ENCODE data around the gene SAG.
"Not testable (repeated sequence)": the region's sequence is repeated elsewhere in the genome, so short reads cannot be mapped to it uniquely, and the experiment has no call there.

Gene SAG

DNA sequence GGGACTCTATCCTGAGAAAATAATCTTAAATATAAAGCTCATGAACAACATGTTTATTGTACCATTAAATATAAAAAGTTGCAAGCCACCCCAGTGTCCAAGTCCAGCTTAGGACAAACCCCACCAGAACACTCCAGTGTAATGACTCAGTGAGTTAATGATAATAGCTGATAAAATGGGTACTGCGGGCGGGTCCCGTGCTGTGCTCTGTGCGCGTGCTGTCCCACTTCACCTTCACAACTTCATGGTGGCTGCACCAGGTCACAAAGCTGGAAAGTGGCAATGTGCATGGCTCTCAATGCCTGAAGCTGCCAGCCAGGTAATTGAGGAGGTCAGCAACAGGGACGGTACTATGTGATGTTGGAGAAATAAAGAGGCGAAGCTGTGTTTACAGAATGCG is 65.2 kb downstream of the SAG start:
- TF ChIP-seq, protein P1, sequence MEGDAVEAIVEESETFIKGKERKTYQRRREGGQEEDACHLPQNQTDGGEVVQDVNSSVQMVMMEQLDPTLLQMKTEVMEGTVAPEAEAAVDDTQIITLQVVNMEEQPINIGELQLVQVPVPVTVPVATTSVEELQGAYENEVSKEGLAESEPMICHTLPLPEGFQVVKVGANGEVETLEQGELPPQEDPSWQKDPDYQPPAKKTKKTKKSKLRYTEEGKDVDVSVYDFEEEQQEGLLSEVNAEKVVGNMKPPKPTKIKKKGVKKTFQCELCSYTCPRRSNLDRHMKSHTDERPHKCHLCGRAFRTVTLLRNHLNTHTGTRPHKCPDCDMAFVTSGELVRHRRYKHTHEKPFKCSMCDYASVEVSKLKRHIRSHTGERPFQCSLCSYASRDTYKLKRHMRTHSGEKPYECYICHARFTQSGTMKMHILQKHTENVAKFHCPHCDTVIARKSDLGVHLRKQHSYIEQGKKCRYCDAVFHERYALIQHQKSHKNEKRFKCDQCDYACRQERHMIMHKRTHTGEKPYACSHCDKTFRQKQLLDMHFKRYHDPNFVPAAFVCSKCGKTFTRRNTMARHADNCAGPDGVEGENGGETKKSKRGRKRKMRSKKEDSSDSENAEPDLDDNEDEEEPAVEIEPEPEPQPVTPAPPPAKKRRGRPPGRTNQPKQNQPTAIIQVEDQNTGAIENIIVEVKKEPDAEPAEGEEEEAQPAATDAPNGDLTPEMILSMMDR (IDR thresholded peaks at IDR 0.05; ENCODE audit: low read length, missing control alignments) = no peak
- DNase-seq (ENCODE audit: low read depth) = no peak
- no peak overlapping the region for H3K4me3 ChIP-seq (replicated peaks; ENCODE audit: low read depth, low read length)

DNA sequence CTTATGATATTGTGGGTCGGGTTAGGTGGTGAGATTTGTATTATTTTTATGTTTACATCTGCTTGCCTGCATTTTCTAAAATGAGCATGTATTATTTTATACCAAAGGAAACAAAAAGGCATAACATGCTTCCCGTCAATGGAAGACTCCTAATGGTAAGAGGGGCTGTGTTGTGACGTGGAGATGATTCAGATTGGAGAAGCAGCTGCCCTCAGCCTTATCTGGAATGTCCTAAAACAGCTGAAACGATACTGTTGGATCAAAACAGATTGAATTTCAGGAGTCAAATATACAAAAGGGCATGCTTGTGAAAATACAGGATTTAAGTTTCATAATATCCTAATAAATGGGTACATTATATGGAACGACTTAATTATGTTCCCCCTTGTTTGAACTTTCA is 65.7 kb downstream of the SAG start:
- H3K4me3 ChIP-seq (replicated peaks; ENCODE audit: low read depth, low read length) = no peak overlapping the region
- DNase-seq (ENCODE audit: low read depth) = no peak
- TF ChIP-seq, protein P1 (IDR thresholded peaks at IDR 0.05; ENCODE audit: low read length, missing control alignments) = no peak

DNA sequence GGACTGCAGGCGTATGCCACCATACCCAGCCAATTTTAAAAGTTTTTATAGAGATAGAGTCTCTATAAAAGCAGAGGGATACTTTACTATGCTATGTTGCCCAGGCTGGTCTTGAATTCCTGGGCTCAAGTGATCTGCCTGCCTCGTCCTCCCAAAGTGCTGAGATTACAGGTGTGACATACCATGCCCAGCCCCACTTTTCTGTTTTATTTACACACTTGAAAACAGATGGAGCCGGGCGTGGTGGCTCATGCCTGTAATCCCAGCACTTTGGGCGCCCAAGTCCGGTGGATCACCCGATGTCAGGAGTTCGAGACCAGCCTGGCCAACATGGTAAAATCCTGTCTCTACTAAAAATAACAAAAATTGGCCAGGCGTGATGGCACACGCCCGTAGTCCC is 67.2 kb downstream of the SAG start:
- H3K4me3 ChIP-seq (replicated peaks; ENCODE audit: low read depth, low read length); DNase-seq (ENCODE audit: low read depth): not testable (repeated sequence)

DNA sequence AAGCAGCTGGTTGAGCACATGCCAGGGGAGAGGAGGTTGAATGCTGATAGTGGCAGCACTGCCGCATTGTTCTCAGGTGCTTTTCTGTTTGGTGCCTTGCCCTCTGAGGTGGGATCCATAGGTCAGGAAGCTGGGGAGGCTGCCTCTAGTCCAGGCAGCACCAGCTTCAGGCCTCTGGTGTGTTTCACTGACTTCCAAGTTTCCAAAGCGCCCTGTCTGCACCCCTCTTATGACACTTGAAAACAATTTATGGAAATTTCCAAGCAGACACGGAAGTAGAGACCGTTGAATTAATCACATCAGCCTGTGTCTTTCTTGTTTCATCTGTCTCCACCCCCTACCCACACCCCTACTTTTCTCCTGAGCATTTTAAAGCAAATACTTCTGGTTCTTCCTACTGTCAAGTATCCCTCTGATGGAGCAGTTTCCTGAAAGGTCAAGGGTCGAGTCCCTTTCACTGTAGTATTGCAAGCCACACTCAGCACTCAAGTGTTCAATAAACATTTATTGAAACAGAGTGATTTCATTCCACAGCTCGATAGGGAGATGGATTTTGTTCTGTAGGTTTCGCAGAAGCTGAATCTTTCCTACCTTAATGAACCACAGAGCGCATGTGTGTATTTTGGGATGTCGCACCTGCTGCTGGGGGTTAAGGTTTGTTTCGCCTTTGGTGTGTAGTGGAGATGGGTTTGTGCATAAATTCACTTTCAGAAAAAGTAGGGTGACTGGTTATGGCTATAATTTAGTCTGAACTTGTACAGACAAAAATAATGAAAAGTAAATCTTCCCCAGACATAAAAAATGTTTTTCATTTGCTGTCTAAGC is 68.1 kb downstream of the SAG start:
- DNase-seq (ENCODE audit: low read depth) = no peak
- H3K4me3 ChIP-seq (replicated peaks; ENCODE audit: low read depth, low read length) = no peak overlapping the region
- TF ChIP-seq, protein P1 (IDR thresholded peaks at IDR 0.05; ENCODE audit: low read length, missing control alignments) = no peak

DNA sequence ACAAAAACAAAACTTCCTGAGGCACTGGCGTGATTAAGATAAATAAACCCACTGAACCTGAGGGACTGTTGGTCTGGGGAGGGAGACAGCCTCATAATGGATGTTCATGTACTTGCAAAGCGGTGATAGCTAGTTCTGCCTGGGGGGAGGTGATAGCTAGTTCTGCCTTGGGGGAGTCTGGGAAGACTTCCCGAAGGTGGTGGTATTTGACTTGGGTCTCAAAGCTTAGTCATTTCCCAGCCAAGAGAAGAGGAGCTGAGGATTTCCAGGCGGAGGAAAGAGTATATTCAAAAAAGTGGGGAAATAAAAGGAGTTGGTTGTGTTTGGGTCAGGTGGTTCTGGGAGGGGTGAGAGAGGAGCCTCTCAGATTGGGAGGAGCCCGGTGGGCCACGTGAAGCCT is 71.4 kb downstream of the SAG start:
- TF ChIP-seq, protein P1 (IDR thresholded peaks at IDR 0.05; ENCODE audit: low read length, missing control alignments) = no peak
- no peak overlapping the region for H3K4me3 ChIP-seq (replicated peaks; ENCODE audit: low read depth, low read length)
- DNase-seq (ENCODE audit: low read depth) = no peak

DNA sequence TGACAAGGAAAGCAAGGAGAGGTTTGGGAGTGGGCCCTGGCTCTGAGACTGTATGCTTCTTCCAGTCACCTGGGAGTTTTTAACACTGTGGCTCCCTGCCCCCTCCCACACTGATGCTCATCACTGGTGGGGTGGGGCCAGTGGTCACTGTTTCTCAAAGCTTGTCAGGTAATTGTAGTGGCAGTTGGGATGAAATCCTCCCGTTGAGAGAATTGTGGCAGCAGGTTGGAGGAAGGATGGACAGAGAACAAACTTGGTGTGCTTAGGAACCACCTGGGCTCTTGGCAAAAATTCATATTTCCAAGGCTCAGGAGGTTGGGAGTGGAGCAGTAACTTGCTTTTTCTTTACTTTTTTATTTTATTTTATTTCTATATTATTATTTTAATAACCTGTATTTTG is 71.8 kb downstream of the SAG start:
- TF ChIP-seq, protein P1 (IDR thresholded peaks at IDR 0.05; ENCODE audit: low read length, missing control alignments) = no peak
- H3K4me3 ChIP-seq (replicated peaks; ENCODE audit: low read depth, low read length) = no peak overlapping the region
- no peak for DNase-seq (ENCODE audit: low read depth)

DNA sequence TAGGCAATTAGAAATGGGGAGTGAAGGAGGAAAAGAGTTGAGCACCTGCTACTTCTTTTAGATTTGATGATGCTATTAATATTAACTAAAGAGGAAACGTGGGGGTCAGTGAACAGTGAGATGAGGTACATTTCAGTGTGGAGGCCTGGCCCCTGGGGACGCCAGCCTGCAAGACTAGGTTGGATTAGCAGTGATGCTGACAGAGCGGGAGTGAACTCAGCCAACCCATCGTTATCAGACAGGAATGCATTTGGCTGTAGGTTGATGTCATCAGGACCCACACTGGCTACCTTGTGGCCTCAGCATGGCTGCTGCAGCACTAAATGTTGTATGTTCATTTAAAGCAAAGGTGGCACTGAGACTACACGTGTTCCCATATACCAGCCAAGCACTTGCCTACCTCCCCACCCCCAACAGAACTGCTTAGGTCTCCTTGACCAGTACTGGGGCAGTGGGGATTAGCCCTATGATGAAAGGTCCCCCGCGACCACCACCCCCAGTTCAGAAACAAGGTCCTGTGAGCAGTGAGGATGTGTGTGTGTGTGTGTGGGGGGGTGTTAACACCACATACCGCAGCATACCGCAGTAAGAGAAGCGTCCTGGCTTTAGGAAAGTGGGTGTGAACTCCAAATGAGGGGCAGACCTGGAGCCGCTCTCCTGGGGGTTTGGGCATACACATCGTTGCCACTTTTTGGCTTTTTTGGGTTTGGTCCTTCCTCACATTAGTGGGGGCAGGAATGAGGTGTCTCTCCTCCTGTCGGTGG is 72.7 kb downstream of the SAG start:
- TF ChIP-seq, protein P1 (IDR thresholded peaks at IDR 0.05; ENCODE audit: low read length, missing control alignments) = no peak
- no peak overlapping the region for H3K4me3 ChIP-seq (replicated peaks; ENCODE audit: low read depth, low read length)
- peak; percentile 35 for DNase-seq (ENCODE audit: low read depth)

Measured in fibroblast of pulmonary artery (primary cell).